HCT116 (cell line): ENCODE data around the gene FRK. TPM values are rescaled to one million over a fixed set of nuclear protein-coding genes. Genes with fewer than 3 reads are reported as not detected.

ENCODE experiments used
- ATAC-seq: fragments of 200-7000 bp; cut with Tn5 transposase; 2 replicates; pipeline ENCODE4 v1.9.1; 2020; ENCODE audit warnings: mild to moderate bottlenecking, moderate library complexity
- BruUV-seq: library from RNA; stranded (reverse); fragments of 400-500 nt; replicated peaks from 2 replicates; lab custom pipeline; 2021; lab: Mats Ljungman, UMichigan
- CTCF ChIA-PET: fragments of 300-600 bp; sonication (Branson Sonifier 250); formaldehyde crosslinking; loops from one replicate; lab custom pipeline; 2021; ENCODE audit warnings: antibody characterized with exemption; lab: Charles Lee
- POLR2A ChIA-PET: fragments of 300-600, 350-600 bp; sonication (Branson Sonifier 250); formaldehyde crosslinking; loops from one replicate; lab custom pipeline; 2021; ENCODE audit warnings: antibody characterized with exemption; lab: Charles Lee
- RAD21 ChIA-PET, 2 experiments: fragments of 300-600 bp; sonication (Branson Sonifier 250); formaldehyde crosslinking; loops; one replicate each; lab custom pipeline; 2023; ENCODE audit warnings: low total read pairs in 2 of 2; ENCODE audit not compliant: uncharacterized antibody in 2 of 2, unreplicated experiment in 2 of 2, low non-redundant PET in 1 of 2; lab: Charles Lee
- DNase-seq: peaks from one replicate; pipeline ENCODE4 v3.0.0-alpha.2; 2010; ENCODE audit warnings: low read depth, low spot score
- H2AFZ ChIP-seq: fragments of 200-600 bp; shearing (Covaris generic), sonication (generic); 2 replicates; pipeline ENCODE4 v1.6.1; 2017; ENCODE audit warnings: low read depth, mixed run types, mixed read lengths, antibody characterized with exemption, low read length; ENCODE audit not compliant: poor library complexity, severe bottlenecking
- H3K27ac ChIP-seq: 2 replicates; pipeline ENCODE4 v1.5.1; 2012; ENCODE audit warnings: low read depth, low read length
- H3K27me3 ChIP-seq: fragments of 200-600 bp; sonication (generic); 2 replicates; pipeline ENCODE4 v1.6.1; 2016; ENCODE audit warnings: mixed run types, low read length, mixed read lengths; ENCODE audit not compliant: insufficient read depth
- H3K36me3 ChIP-seq, 2 experiments: fragments of 200-500 bp in 1 of 2; fragments of 200-600 bp in 1 of 2; sonication (Bioruptor generic) in 1 of 2; sonication (generic) in 1 of 2; 2 replicates each; pipeline versions ENCODE4 v1.5.1 to v1.6.1; 2014 to 2016; ENCODE audit warnings: low read length in 2 of 2, inconsistent platforms in 1 of 2, mixed read lengths in 1 of 2, mixed run types in 1 of 2; ENCODE audit not compliant: insufficient read depth in 2 of 2, control insufficient read depth in 1 of 2
- H3K4me1 ChIP-seq, 2 experiments: fragments of 200-600 bp in 1 of 2; sonication (generic) in 1 of 2; 2 replicates each; pipeline versions ENCODE4 v1.5.1 to v1.6.1; 2012 to 2017; ENCODE audit warnings: low read length in 2 of 2, inconsistent platforms in 1 of 2, mild to moderate bottlenecking in 1 of 2, mixed read lengths in 1 of 2, mixed run types in 1 of 2, moderate library complexity in 1 of 2; ENCODE audit not compliant: insufficient read depth in 2 of 2, control insufficient read depth in 1 of 2
- H3K4me2 ChIP-seq: fragments of 200-600 bp; sonication (generic); 2 replicates; pipeline ENCODE4 v1.6.1; 2017; ENCODE audit warnings: mixed run types, low read length, mixed read lengths
- H3K4me3 ChIP-seq, 2 experiments: fragments of 200-600 bp in 1 of 2; sonication (generic) in 1 of 2; replicated peaks in 1 of 2; 2 replicates each; pipeline ENCODE4 v1.5.1; 2011 to 2016; ENCODE audit warnings: low read length in 2 of 2, control low read depth in 1 of 2, low read depth in 1 of 2, mild to moderate bottlenecking in 1 of 2, mixed read lengths in 1 of 2, mixed run types in 1 of 2
- H3K79me2 ChIP-seq: fragments of 200-600 bp; sonication (generic); 2 replicates; pipeline ENCODE4 v1.6.1; 2017; ENCODE audit warnings: mild to moderate bottlenecking, mixed run types, low read length, moderate library complexity, mixed read lengths; ENCODE audit not compliant: insufficient read depth
- H3K9ac ChIP-seq: fragments of 200-600 bp; sonication (generic); 2 replicates; pipeline ENCODE4 v1.6.1; 2016; ENCODE audit warnings: low read length, mixed read lengths
- H3K9me2 ChIP-seq: fragments of 200-600 bp; sonication (generic), shearing (Covaris generic); 2 replicates; pipeline ENCODE4 v1.6.1; 2017; ENCODE audit warnings: mixed run types, mild to moderate bottlenecking, moderate library complexity; ENCODE audit not compliant: insufficient read depth
- H3K9me3 ChIP-seq, 2 experiments: fragments of 200-500 bp in 1 of 2; fragments of 200-600 bp in 1 of 2; sonication (Bioruptor generic) in 1 of 2; sonication (generic) in 1 of 2; 2 replicates each; pipeline ENCODE4 v1.6.1; 2014 to 2017; ENCODE audit warnings: low read length in 2 of 2, mixed read lengths in 2 of 2, inconsistent platforms in 1 of 2, low read depth in 1 of 2, mild to moderate bottlenecking in 1 of 2, mixed run types in 1 of 2, moderate library complexity in 1 of 2; ENCODE audit not compliant: control insufficient read depth in 1 of 2, insufficient read depth in 1 of 2
- H4K20me1 ChIP-seq: fragments of 200-600 bp; sonication (generic), shearing (Covaris generic); 2 replicates; pipeline ENCODE4 v1.6.1; 2017; ENCODE audit warnings: mixed run types, mild to moderate bottlenecking, moderate library complexity; ENCODE audit not compliant: insufficient read depth
- CEBPB ChIP-seq: IDR thresholded peaks from 2 replicates; pipeline ENCODE4 v1.6.1; 2012; ENCODE audit warnings: low read depth
- EGR1 ChIP-seq: IDR thresholded peaks from 2 replicates; pipeline ENCODE4 v1.6.1; 2012; ENCODE audit warnings: low read depth
- ELF1 ChIP-seq: IDR thresholded peaks from 2 replicates; pipeline ENCODE4 v1.6.1; 2012; ENCODE audit warnings: low read depth, borderline replicate concordance
- EZH2 ChIP-seq: fragments of 200-600 bp; sonication (generic); IDR thresholded peaks from 2 replicates; pipeline ENCODE4 v1.6.1; 2017; ENCODE audit warnings: antibody characterized with exemption, mixed run types
- EZH2phosphoT487 ChIP-seq: fragments of 200-600 bp; IDR thresholded peaks from 2 replicates; pipeline ENCODE4 v1.6.1; 2018; ENCODE audit warnings: antibody characterized with exemption, borderline replicate concordance
- FOSL1 ChIP-seq: IDR thresholded peaks from 2 replicates; pipeline ENCODE4 v1.6.1; 2012; ENCODE audit warnings: low read depth
- JUND ChIP-seq: IDR thresholded peaks from 2 replicates; pipeline ENCODE4 v1.6.1; 2012
- POLR2A ChIP-seq: IDR thresholded peaks from 2 replicates; pipeline ENCODE4 v1.7.0; 2011; ENCODE audit warnings: borderline replicate concordance; ENCODE audit not compliant: insufficient read depth, insufficient read length; ENCODE audit errors: extremely low read depth
- POLR2AphosphoS5 ChIP-seq: IDR thresholded peaks from 2 replicates; pipeline ENCODE4 v1.6.1; 2011; ENCODE audit warnings: mild to moderate bottlenecking, low read depth, low read length, moderate library complexity
- SP1 ChIP-seq: IDR thresholded peaks from 2 replicates; pipeline ENCODE4 v1.6.1; 2012; ENCODE audit warnings: low read depth
- SRF ChIP-seq: IDR thresholded peaks from 2 replicates; pipeline ENCODE4 v1.6.1; 2012; ENCODE audit warnings: low read depth
- TCF7L2 ChIP-seq: IDR thresholded peaks from 2 replicates; pipeline ENCODE4 v1.7.0; 2011; ENCODE audit warnings: borderline replicate concordance, inconsistent platforms; ENCODE audit not compliant: insufficient read depth, insufficient read length; ENCODE audit errors: extremely low read depth
- YY1 ChIP-seq: IDR thresholded peaks from 2 replicates; pipeline ENCODE4 v1.6.1; 2011; ENCODE audit warnings: low read length, low read depth, moderate library complexity, mild to moderate bottlenecking; ENCODE audit not compliant: insufficient replicate concordance; ENCODE audit errors: extremely low read depth
- ZFX ChIP-seq: fragments of 450-650 bp; IDR thresholded peaks from 2 replicates; pipeline ENCODE4 v1.6.1; 2017
- ZNF274 ChIP-seq: fragments of 200-500 bp; sonication (Bioruptor generic); IDR thresholded peaks from 2 replicates; pipeline ENCODE4 v1.6.1; 2014; ENCODE audit warnings: mild to moderate bottlenecking, low read depth, low read length, inconsistent platforms
- intact Hi-C: fragments of 100-400 bp; cut with micrococcal nuclease; formaldehyde crosslinking; loops from 2 replicates; pipeline ENCODE4 v1.10.0; 2022
- total RNA-seq: library from RNA; stranded (reverse); gene quantifications from one replicate; pipeline ENCODE4 v1.2.1, GENCODE V29; 2021; ENCODE audit not compliant: unreplicated experiment
- TF ChIP-seq, protein P1 (sequence below): IDR thresholded peaks from 2 replicates; pipeline ENCODE4 v1.6.1; 2012
- TF ChIP-seq, protein P2 (sequence below): IDR thresholded peaks from 2 replicates; pipeline ENCODE4 v1.6.1; 2012
- TF ChIP-seq, protein P3 (sequence below): IDR thresholded peaks from 2 replicates; pipeline ENCODE4 v1.6.1; 2011; ENCODE audit warnings: mild to moderate bottlenecking, low read length, moderate library complexity; ENCODE audit not compliant: insufficient replicate concordance; ENCODE audit errors: extremely low read depth
- TF ChIP-seq, protein P4 (sequence below), 3 experiments: fragments of 200-600 bp in 1 of 3; sonication (generic) in 1 of 3; IDR thresholded peaks in 2 of 3; conservative IDR thresholded peaks in 1 of 3; 2 replicates each; pipeline ENCODE4 v1.5.1; 2012 to 2017; ENCODE audit warnings: low read depth in 2 of 3, low read length in 2 of 3, antibody characterized with exemption in 1 of 3, borderline replicate concordance in 1 of 3, control low read depth in 1 of 3, mild to moderate bottlenecking in 1 of 3, mixed read lengths in 1 of 3, mixed run types in 1 of 3, moderate library complexity in 1 of 3; ENCODE audit not compliant: insufficient read depth in 1 of 3
- TF ChIP-seq, protein P5 (sequence below): IDR thresholded peaks from 2 replicates; pipeline ENCODE4 v1.6.1; 2012; ENCODE audit warnings: low read depth

FRK gene
- total RNA-seq, 1 experiment from 2014 or later = 3.7 TPM

DNA sequence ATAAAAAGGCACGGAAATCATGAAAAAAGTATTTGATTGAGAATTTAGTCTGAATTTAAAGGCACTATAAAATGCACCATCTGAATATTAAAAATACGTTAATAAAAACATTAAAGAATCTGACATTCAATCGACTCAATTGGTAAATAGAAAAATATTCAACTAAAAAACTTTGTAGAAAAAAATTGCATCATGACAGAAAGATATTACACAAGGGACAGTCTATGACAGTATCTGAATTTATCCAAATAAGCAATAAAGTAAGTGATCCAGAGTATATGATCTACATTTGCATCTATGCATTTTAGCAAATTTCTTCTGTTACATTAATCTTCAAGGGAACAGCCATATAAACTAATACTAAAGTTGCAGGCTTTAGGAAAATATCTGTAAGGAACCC lies 9.4 kb downstream of the FRK start:
- intact Hi-C loops = no loop called here
- CTCF ChIA-PET = interaction anchor here (1.9 kb wide), 1 partner anchor 40 kb away, joined by 5 read pairs; no protein-coding TSS in a partner anchor
- H3K9ac ChIP-seq = no peak overlapping the region

More for the DNA sequence above, 9.4 kb downstream of the FRK start:
- Histone ChIP-seq H3K36me3 (no peaks in the 10 kb centered on the region), H3K4me1 (peaks cover 0 to 6% of the 10 kb centered on the region in 2 experiments; a peak in 1 of 4 replicates), H3K27me3 (no peaks in the 10 kb centered on the region), H4K20me1 (no peaks in the 10 kb centered on the region), H3K79me2 (no peaks in the 10 kb centered on the region), H3K4me2 (no peak overlapping the region), H3K9me3 (no peaks in the 10 kb centered on the region), H2AFZ (no peak overlapping the region), H3K9me2 (no peaks in the 10 kb centered on the region), H3K4me3 (no peak overlapping the region), H3K27ac (no peak overlapping the region)
- ATAC-seq = no peak
- no peak for TF ChIP-seq ELF1
- TF ChIP-seq, protein P1, sequence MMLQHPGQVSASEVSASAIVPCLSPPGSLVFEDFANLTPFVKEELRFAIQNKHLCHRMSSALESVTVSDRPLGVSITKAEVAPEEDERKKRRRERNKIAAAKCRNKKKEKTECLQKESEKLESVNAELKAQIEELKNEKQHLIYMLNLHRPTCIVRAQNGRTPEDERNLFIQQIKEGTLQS = no peak
- TF ChIP-seq ZFX = no peak
- TF ChIP-seq CEBPB = no peak
- TF ChIP-seq, protein P2, sequence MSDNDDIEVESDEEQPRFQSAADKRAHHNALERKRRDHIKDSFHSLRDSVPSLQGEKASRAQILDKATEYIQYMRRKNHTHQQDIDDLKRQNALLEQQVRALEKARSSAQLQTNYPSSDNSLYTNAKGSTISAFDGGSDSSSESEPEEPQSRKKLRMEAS = no peak
- no peak for TF ChIP-seq POLR2AphosphoS5
- TF ChIP-seq, protein P3, sequence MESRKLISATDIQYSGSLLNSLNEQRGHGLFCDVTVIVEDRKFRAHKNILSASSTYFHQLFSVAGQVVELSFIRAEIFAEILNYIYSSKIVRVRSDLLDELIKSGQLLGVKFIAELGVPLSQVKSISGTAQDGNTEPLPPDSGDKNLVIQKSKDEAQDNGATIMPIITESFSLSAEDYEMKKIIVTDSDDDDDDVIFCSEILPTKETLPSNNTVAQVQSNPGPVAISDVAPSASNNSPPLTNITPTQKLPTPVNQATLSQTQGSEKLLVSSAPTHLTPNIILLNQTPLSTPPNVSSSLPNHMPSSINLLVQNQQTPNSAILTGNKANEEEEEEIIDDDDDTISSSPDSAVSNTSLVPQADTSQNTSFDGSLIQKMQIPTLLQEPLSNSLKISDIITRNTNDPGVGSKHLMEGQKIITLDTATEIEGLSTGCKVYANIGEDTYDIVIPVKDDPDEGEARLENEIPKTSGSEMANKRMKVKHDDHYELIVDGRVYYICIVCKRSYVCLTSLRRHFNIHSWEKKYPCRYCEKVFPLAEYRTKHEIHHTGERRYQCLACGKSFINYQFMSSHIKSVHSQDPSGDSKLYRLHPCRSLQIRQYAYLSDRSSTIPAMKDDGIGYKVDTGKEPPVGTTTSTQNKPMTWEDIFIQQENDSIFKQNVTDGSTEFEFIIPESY = no peak
- TF ChIP-seq JUND = no peak
- TF ChIP-seq TCF7L2 = no peak
- no peak for TF ChIP-seq SP1
- TF ChIP-seq YY1 = no peak
- TF ChIP-seq ZNF274 = no peak
- TF ChIP-seq, protein P4, sequence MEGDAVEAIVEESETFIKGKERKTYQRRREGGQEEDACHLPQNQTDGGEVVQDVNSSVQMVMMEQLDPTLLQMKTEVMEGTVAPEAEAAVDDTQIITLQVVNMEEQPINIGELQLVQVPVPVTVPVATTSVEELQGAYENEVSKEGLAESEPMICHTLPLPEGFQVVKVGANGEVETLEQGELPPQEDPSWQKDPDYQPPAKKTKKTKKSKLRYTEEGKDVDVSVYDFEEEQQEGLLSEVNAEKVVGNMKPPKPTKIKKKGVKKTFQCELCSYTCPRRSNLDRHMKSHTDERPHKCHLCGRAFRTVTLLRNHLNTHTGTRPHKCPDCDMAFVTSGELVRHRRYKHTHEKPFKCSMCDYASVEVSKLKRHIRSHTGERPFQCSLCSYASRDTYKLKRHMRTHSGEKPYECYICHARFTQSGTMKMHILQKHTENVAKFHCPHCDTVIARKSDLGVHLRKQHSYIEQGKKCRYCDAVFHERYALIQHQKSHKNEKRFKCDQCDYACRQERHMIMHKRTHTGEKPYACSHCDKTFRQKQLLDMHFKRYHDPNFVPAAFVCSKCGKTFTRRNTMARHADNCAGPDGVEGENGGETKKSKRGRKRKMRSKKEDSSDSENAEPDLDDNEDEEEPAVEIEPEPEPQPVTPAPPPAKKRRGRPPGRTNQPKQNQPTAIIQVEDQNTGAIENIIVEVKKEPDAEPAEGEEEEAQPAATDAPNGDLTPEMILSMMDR (IDR thresholded peaks at IDR 0.05 in 2 of 3, conservative IDR thresholded peaks at IDR 0.05 in 1 of 3; ENCODE audit: borderline replicate concordance in 1 of 3, insufficient read depth in 1 of 3, low read depth in 2 of 3, low read length in 2 of 3) = no peak
- TF ChIP-seq, protein P5, sequence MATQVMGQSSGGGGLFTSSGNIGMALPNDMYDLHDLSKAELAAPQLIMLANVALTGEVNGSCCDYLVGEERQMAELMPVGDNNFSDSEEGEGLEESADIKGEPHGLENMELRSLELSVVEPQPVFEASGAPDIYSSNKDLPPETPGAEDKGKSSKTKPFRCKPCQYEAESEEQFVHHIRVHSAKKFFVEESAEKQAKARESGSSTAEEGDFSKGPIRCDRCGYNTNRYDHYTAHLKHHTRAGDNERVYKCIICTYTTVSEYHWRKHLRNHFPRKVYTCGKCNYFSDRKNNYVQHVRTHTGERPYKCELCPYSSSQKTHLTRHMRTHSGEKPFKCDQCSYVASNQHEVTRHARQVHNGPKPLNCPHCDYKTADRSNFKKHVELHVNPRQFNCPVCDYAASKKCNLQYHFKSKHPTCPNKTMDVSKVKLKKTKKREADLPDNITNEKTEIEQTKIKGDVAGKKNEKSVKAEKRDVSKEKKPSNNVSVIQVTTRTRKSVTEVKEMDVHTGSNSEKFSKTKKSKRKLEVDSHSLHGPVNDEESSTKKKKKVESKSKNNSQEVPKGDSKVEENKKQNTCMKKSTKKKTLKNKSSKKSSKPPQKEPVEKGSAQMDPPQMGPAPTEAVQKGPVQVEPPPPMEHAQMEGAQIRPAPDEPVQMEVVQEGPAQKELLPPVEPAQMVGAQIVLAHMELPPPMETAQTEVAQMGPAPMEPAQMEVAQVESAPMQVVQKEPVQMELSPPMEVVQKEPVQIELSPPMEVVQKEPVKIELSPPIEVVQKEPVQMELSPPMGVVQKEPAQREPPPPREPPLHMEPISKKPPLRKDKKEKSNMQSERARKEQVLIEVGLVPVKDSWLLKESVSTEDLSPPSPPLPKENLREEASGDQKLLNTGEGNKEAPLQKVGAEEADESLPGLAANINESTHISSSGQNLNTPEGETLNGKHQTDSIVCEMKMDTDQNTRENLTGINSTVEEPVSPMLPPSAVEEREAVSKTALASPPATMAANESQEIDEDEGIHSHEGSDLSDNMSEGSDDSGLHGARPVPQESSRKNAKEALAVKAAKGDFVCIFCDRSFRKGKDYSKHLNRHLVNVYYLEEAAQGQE = no peak
- no peak for TF ChIP-seq EZH2phosphoT487
- no peak for TF ChIP-seq EZH2
- no peak for TF ChIP-seq POLR2A
- no peak for TF ChIP-seq EGR1
- no peak for TF ChIP-seq FOSL1
- no peak for TF ChIP-seq SRF
- BruUV-seq = no TSS peak
- ChIA-PET POLR2A (interaction anchor here (1.0 kb wide), 1 partner anchor 9 kb away, joined by 3 read pairs; the partner anchor contains the start of gene FRK), RAD21 (no interaction called here)
- DNase-seq = no peak
